Bronchial epithelial cell (primary cell): ENCODE data around the gene TENM3. TPM values are rescaled to one million over a fixed set of nuclear protein-coding genes. Genes with fewer than 3 reads are reported as not detected.

Source experiments
- DNase-seq: peaks from one replicate; pipeline ENCODE4 v3.0.0-alpha.2; 2010; ENCODE audit warnings: low read depth
- FAIRE-seq: peaks from 2 replicates; lab custom pipeline; 2011; peaks lifted over from hg19 to GRCh38; lab: Jason Lieb, UNC
- H3K27me3 ChIP-seq: 2 replicates; pipeline ENCODE4 v1.5.1; 2011; ENCODE audit warnings: low read length; ENCODE audit not compliant: control insufficient read depth, insufficient read depth
- H3K36me3 ChIP-seq: 2 replicates; pipeline ENCODE4 v1.5.1; 2011; ENCODE audit warnings: low read length; ENCODE audit not compliant: control insufficient read depth, insufficient read depth
- H3K4me3 ChIP-seq: 2 replicates; pipeline ENCODE4 v1.5.1; 2011; ENCODE audit warnings: mild to moderate bottlenecking, low read depth, low read length, control low read depth
- total RNA-seq: library from RNA; depleted of rRNA; stranded (reverse); fragments of >200 nt; gene quantifications from 2 replicates; pipeline ENCODE4 v1.2.1, GENCODE V29; 2014
- TF ChIP-seq, protein P1 (sequence below): IDR thresholded peaks from 2 replicates; pipeline ENCODE4 v1.5.1; 2011; ENCODE audit warnings: mild to moderate bottlenecking, moderate library complexity, low read length, control low read depth, inconsistent platforms; ENCODE audit not compliant: insufficient read depth, severe bottlenecking

Gene TENM3
- total RNA-seq, 1 donor from 2014 or later, result 1.3 TPM

DNA sequence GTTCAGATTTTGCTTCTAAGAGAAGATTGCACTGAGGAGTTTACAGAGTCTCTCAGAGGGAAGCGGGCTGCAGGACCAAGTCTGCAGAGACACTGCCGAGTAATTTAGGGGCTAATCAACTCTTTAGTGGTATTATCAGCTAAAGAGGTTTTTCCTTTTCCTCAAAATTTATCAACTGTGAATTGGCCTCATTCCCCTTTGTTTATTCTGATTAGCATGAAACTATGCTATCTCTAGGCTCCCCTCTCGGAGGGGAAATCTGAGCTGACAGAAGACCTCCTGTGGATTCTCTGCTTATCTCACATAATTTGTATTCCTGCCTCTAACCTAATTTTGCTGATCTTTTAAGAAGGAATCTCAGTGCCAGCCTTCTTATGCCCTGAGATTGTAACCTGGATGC is 473.0 kb downstream of the TENM3 start:
- Histone ChIP-seq H3K27me3 (no peaks in the 10 kb centered on the region), H3K4me3 (no peak overlapping the region), H3K36me3 (no peaks in the 10 kb centered on the region)
- DNase-seq, result no peak
- FAIRE-seq, result no peak
- TF ChIP-seq, protein P1, sequence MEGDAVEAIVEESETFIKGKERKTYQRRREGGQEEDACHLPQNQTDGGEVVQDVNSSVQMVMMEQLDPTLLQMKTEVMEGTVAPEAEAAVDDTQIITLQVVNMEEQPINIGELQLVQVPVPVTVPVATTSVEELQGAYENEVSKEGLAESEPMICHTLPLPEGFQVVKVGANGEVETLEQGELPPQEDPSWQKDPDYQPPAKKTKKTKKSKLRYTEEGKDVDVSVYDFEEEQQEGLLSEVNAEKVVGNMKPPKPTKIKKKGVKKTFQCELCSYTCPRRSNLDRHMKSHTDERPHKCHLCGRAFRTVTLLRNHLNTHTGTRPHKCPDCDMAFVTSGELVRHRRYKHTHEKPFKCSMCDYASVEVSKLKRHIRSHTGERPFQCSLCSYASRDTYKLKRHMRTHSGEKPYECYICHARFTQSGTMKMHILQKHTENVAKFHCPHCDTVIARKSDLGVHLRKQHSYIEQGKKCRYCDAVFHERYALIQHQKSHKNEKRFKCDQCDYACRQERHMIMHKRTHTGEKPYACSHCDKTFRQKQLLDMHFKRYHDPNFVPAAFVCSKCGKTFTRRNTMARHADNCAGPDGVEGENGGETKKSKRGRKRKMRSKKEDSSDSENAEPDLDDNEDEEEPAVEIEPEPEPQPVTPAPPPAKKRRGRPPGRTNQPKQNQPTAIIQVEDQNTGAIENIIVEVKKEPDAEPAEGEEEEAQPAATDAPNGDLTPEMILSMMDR, result no peak

DNA sequence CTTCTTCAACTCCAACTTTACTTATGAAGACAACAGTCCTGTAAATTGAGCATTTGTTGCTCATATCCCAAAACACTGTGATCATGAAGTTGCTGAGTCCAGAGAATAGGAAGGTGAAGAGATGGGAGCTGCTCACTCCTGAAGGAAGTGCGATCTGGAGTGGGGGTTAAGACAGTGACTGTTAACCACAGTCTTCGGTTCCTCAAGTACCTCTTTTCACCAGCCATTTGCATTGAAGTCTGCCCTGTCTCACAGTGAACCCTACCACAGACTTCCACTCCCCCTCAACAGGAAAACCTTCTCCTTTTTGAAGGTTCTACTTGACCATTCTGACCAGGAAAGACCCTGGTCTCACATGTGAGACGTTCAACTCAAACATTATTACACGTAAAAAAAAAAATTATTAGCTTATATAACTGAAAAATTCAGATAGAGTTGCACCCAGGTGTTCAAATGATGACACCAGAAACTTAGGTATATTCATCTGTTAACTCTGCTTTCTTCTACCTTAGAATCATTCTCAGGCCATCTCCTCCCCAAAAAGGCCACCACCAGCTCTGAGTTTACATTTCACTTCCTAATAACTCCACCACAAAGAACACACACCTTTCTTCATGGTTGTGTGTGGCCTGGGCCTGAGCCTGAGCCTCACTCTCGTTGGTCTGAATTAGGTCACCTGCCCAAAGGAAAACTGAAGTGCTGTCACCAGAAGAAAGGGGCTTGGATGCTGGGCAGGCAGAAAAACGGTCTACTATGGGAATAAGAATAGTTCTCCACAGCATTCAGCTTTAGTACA is 474.8 kb downstream of the TENM3 start:
- no peak overlapping the region for H3K4me3 ChIP-seq
- no peaks in the 10 kb centered on the region for H3K36me3 ChIP-seq
- TF ChIP-seq, protein P1, result no peak
- DNase-seq (no peak), FAIRE-seq (no peak)
- H3K27me3 ChIP-seq, result no peaks in the 10 kb centered on the region

DNA sequence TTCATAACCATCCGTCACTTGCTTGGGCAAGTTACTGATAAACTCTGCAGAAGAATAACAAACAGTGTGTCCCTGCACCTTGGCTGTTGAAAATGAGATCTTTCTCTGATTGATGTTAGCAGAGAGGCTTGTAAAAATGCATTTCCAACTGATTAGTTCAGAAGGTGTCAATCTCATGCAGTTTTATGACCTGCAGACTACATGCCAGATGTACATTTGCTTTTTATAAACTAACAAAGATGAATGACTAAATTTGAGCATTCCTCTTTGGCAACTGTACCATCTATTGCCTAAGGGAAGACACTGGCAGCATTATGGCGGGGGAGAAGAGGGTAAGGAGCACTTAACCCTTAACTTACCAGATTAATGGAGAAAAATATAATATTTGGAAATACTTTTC is 481.2 kb downstream of the TENM3 start:
- Histone ChIP-seq H3K27me3 (no peaks in the 10 kb centered on the region), H3K36me3 (no peaks in the 10 kb centered on the region), H3K4me3 (no peak overlapping the region)
- TF ChIP-seq, protein P1, result no peak
- DNase-seq (no peak), FAIRE-seq (no peak)

DNA sequence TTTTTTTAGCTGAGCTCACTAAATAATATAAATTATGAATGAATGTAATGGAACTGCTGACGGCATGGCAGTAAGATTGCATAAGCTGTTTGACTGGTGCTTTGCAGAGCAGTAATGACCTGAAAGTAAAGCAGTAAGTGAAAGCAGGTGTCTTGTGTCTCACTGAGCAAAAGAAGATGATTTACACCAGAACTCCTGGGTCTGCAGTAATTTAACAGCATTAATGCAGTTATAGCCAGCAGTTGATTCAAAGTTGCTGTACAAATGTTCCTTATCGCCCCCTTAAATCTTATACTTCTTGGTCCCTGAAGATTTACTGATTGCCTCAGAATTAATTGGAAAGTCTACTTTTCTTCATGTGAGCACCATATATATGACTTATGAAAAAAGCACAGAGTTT is 486.3 kb downstream of the TENM3 start:
- FAIRE-seq, result no peak
- no peak for DNase-seq
- Histone ChIP-seq H3K27me3 (no peaks in the 10 kb centered on the region), H3K36me3 (no peaks in the 10 kb centered on the region), H3K4me3 (no peak overlapping the region)
- TF ChIP-seq, protein P1, result no peak

DNA sequence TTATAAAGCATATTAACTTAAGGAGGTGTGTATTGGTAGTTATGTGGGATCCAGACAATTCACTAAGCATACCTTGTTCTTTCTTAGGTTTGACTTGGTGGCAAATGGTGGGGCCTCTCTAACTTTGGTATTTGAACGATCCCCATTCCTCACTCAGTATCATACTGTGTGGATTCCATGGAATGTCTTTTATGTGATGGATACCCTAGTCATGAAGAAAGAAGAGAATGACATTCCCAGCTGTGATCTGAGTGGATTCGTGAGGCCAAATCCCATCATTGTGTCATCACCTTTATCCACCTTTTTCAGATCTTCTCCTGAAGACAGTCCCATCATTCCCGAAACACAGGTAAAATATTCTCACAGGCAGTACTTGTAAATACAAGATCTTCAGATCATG is 487.6 kb downstream of the TENM3 start:
- no peaks in the 10 kb centered on the region for H3K27me3 ChIP-seq
- TF ChIP-seq, protein P1, result no peak
- FAIRE-seq (no peak), DNase-seq (no peak)
- H3K4me3 ChIP-seq, result no peak overlapping the region
- H3K36me3 ChIP-seq, result no peaks in the 10 kb centered on the region

DNA sequence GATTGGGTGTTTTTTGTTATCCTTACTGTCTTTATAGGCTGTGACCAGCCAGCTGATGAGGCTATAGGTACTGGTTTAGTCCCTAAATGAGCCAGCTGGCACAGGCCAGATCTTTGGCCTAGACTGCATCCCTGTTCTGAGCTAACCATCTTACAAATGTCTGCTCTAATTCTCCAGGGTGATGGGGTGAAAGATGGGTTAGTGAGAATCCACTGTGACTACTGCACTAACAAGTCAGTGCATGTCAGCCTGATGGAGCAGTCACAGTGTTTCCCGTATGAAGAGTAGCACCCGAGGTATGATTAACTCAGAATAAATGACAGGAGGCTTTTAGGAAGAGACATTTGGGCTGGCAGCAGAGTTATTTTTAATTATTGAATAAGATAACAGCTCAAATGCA is 493.0 kb downstream of the TENM3 start:
- no peaks in the 10 kb centered on the region for H3K36me3 ChIP-seq
- TF ChIP-seq, protein P1, result no peak
- H3K4me3 ChIP-seq, result no peak overlapping the region
- FAIRE-seq, result peak; percentile 84
- peak; percentile 88 for DNase-seq
- H3K27me3 ChIP-seq, result no peaks in the 10 kb centered on the region
